H9 (cell line): ENCODE results near the gene MCAM. TPM values are rescaled to one million over a fixed set of nuclear protein-coding genes. Genes with fewer than 3 reads are reported as not detected.

Experiments used
- DNase-seq: peaks from one replicate; pipeline ENCODE4 v3.0.0-alpha.2; 2017
- H2AFZ ChIP-seq: one replicate; pipeline ENCODE4 v1.6.1; 2013; ENCODE audit warnings: mild to moderate bottlenecking, low read length, control low read depth, moderate library complexity
- H2AK5ac ChIP-seq: 2 replicates; pipeline ENCODE4 v1.6.1; 2013; ENCODE audit warnings: low read length, control low read depth, mixed read lengths; ENCODE audit not compliant: insufficient read length
- H2BK120ac ChIP-seq: one replicate; pipeline ENCODE4 v1.6.1; 2013; ENCODE audit warnings: low read depth, mild to moderate bottlenecking, low read length, control low read depth, inconsistent platforms; ENCODE audit not compliant: poor library complexity, severe bottlenecking
- H2BK12ac ChIP-seq: 2 replicates; pipeline ENCODE4 v1.6.1; 2013; ENCODE audit warnings: low read length, control low read depth, mixed read lengths, low read depth; ENCODE audit not compliant: insufficient read length
- H2BK15ac ChIP-seq: 2 replicates; pipeline ENCODE4 v1.6.1; 2013; ENCODE audit warnings: low read depth, low read length, control low read depth
- H2BK20ac ChIP-seq: one replicate; pipeline ENCODE4 v1.6.1; 2013; ENCODE audit warnings: low read depth, mild to moderate bottlenecking, low read length, control low read depth, inconsistent platforms; ENCODE audit not compliant: poor library complexity, severe bottlenecking
- H2BK5ac ChIP-seq: 2 replicates; pipeline ENCODE4 v1.6.1; 2013; ENCODE audit warnings: low read length, control low read depth, mixed read lengths; ENCODE audit not compliant: insufficient read length
- H3K14ac ChIP-seq: 2 replicates; pipeline ENCODE4 v1.6.1; 2013; ENCODE audit warnings: low read length, control low read depth; ENCODE audit not compliant: insufficient read depth
- H3K18ac ChIP-seq: 2 replicates; pipeline ENCODE4 v1.6.1; 2013; ENCODE audit warnings: low read depth, mild to moderate bottlenecking, mixed read lengths, low read length, control low read depth; ENCODE audit not compliant: insufficient read length
- H3K23ac ChIP-seq: 2 replicates; pipeline ENCODE4 v1.6.1; 2013; ENCODE audit warnings: low read length, control low read depth, mixed read lengths, low read depth; ENCODE audit not compliant: insufficient read length
- H3K23me2 ChIP-seq: 2 replicates; pipeline ENCODE4 v1.6.1; 2013; ENCODE audit warnings: low read depth, mild to moderate bottlenecking, mixed read lengths, low read length, control low read depth; ENCODE audit not compliant: insufficient read length, poor library complexity, severe bottlenecking
- H3K27ac ChIP-seq: 2 replicates; pipeline ENCODE4 v1.5.1; 2013; ENCODE audit warnings: low read length, control low read depth, mixed read lengths, low read depth; ENCODE audit not compliant: insufficient read length
- H3K27me3 ChIP-seq: 2 replicates; pipeline ENCODE4 v1.6.1; 2013; ENCODE audit warnings: low read length, control low read depth, inconsistent platforms; ENCODE audit not compliant: insufficient read depth
- H3K4ac ChIP-seq: 2 replicates; pipeline ENCODE4 v1.6.1; 2013; ENCODE audit warnings: low read depth, mild to moderate bottlenecking, control low read depth, inconsistent platforms, low read length, moderate library complexity
- H3K4me1 ChIP-seq: 2 replicates; pipeline ENCODE4 v1.6.1; 2013; ENCODE audit warnings: low read length, control low read depth, inconsistent platforms; ENCODE audit not compliant: insufficient read depth
- H3K4me2 ChIP-seq: 2 replicates; pipeline ENCODE4 v1.6.1; 2013; ENCODE audit warnings: low read length, control low read depth, mixed read lengths; ENCODE audit not compliant: insufficient read length, insufficient read depth
- H3K56ac ChIP-seq: 2 replicates; pipeline ENCODE4 v1.6.1; 2013; ENCODE audit warnings: low read depth, mild to moderate bottlenecking, mixed read lengths, low read length, control low read depth; ENCODE audit not compliant: insufficient read length
- H3K79me1 ChIP-seq: 2 replicates; pipeline ENCODE4 v1.6.1; 2013; ENCODE audit warnings: low read depth, mild to moderate bottlenecking, moderate library complexity, low read length, control low read depth, inconsistent platforms; ENCODE audit not compliant: insufficient read depth, poor library complexity, severe bottlenecking
- H3K79me2 ChIP-seq: 2 replicates; pipeline ENCODE4 v1.6.1; 2013; ENCODE audit warnings: low read length, control low read depth, inconsistent platforms; ENCODE audit not compliant: insufficient read depth
- H3K9ac ChIP-seq: 2 replicates; pipeline ENCODE4 v1.6.1; 2013; ENCODE audit warnings: low read length, control low read depth, mixed read lengths; ENCODE audit not compliant: insufficient read length; ENCODE audit errors: extremely low read depth
- H3K9me3 ChIP-seq: one replicate; pipeline ENCODE4 v1.6.1; 2013; ENCODE audit warnings: low read depth, low read length, inconsistent platforms; ENCODE audit not compliant: control insufficient read depth
- H3T11ph ChIP-seq: one replicate; pipeline ENCODE4 v1.6.1; 2013; ENCODE audit warnings: mild to moderate bottlenecking, low read length, control low read depth, inconsistent platforms
- H4K20me1 ChIP-seq: one replicate; pipeline ENCODE4 v1.6.1; 2013; ENCODE audit not compliant: control insufficient read depth, insufficient read length, insufficient read depth
- H4K5ac ChIP-seq: 2 replicates; pipeline ENCODE4 v1.6.1; 2013; ENCODE audit warnings: low read depth, mild to moderate bottlenecking, mixed read lengths, low read length, control low read depth; ENCODE audit not compliant: insufficient read length
- H4K8ac ChIP-seq: replicated peaks from 2 replicates; pipeline ENCODE4 v1.6.1; 2013; ENCODE audit warnings: low read length, control low read depth, mixed read lengths, low read depth; ENCODE audit not compliant: insufficient read length
- H4K91ac ChIP-seq: 2 replicates; pipeline ENCODE4 v1.6.1; 2013; ENCODE audit warnings: low read depth, mild to moderate bottlenecking, moderate library complexity, mixed read lengths, low read length, control low read depth; ENCODE audit not compliant: insufficient read length
- H3K27ac Mint-ChIP-seq, 3 experiments: 2 replicates in 2 of 3; 3 replicates in 1 of 3; pipeline ENCODE4 v1.8.0; 2020 to 2021; ENCODE audit warnings: mixed read lengths in 3 of 3, mild to moderate bottlenecking in 1 of 3, moderate library complexity in 1 of 3
- H3K27me3 Mint-ChIP-seq: 2 replicates; pipeline ENCODE4 v1.8.0; 2021; ENCODE audit warnings: low read depth, mild to moderate bottlenecking, moderate library complexity, mixed read lengths
- H3K36me3 Mint-ChIP-seq, 3 experiments: 2 replicates in 2 of 3; 3 replicates in 1 of 3; pipeline ENCODE4 v1.8.0; 2020 to 2021; ENCODE audit warnings: low read depth in 3 of 3, mixed read lengths in 3 of 3; ENCODE audit not compliant: insufficient read depth in 1 of 3
- H3K4me1 Mint-ChIP-seq, 2 experiments: 2 replicates each; pipeline ENCODE4 v1.8.0; 2020; ENCODE audit warnings: mixed read lengths in 2 of 2
- H3K4me3 Mint-ChIP-seq, 2 experiments: 2 replicates in 1 of 2; 3 replicates in 1 of 2; pipeline ENCODE4 v1.8.0; 2020 to 2021; ENCODE audit warnings: mild to moderate bottlenecking in 2 of 2, mixed read lengths in 2 of 2, moderate library complexity in 1 of 2
- H3K9me3 Mint-ChIP-seq, 2 experiments: 2 replicates in 1 of 2; 3 replicates in 1 of 2; pipeline ENCODE4 v1.8.0; 2020; ENCODE audit warnings: mild to moderate bottlenecking in 2 of 2, mixed read lengths in 2 of 2, moderate library complexity in 1 of 2
- WGBS: extraction: QIAGEN DNeasy Blood & Tissue Kit; methylation state at CpG from one replicate; pipeline ENCODE4 v1.1.7; 2013; ENCODE audit warnings: missing lambda C conversion rate, low lambda C conversion rate, mixed read lengths; ENCODE audit not compliant: insufficient read length; ENCODE audit errors: extremely low coverage; 5-methylcytosine and 5-hydroxymethylcytosine counted together
- total RNA-seq: library from RNA; stranded (reverse); gene quantifications from 2 replicates; pipeline ENCODE4 v1.2.1, GENCODE V29; 2021
- TF ChIP-seq, protein P1 (sequence below): fragments of 200-600 bp; sonication (generic); conservative IDR thresholded peaks from 3 replicates; pipeline ENCODE4 v1.8.0; 2021; ENCODE audit warnings: antibody characterized with exemption, mild to moderate bottlenecking

The MCAM gene
- total RNA-seq, 1 experiment from 2014 or later: 21.5 TPM

DNA sequence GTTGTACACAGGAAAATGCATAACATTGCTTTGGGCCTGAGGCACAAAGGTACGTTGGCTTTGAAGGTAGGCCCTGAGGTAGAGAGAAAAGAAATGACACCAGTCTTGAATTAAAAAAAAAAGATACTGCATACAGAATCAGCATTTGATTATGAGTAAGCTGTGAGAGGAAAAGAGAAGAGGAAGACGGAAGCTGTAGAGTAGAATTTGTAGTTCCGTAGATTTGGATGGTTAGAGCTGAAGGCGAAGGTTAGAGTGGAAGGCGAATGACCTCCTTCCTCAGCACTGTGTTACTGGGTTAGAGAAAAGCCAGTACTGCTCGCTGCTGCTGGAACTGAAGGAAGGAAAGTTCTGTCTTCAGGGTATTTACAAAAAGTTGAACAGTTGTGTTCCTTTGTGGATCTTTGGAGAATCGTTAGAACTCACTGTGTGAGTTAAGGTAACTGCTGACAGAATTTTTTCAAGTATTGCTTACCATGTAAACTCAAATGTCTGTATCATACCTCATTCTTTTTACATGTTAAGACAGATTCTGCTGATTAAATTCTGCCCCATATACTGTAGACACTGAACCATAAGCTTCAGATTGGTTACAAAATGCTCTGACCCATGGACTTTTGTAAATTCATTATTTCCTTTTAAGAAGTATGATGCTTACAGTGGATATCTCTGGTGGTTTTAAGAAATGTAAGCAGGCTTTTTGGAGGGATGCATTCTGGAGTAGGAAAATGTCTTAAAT lies 50.2 kb downstream of the MCAM start:
- Histone ChIP-seq H2BK5ac (no peak overlapping the region), H2AK5ac (no peak overlapping the region), H2BK15ac (no peak overlapping the region), H3K18ac (no peak overlapping the region), H3K9me3 (no peaks in the 10 kb centered on the region), H4K5ac (no peak overlapping the region), H3K79me2 (peaks cover 2% of the 10 kb centered on the region; the same call in 1 of the 2 replicates), H3K23ac (no peak overlapping the region), H4K20me1 (no peaks in the 10 kb centered on the region), H3T11ph (no peak overlapping the region), H3K4me1 (no peaks in the 10 kb centered on the region), H2BK12ac (no peak overlapping the region), H2BK120ac (no peak overlapping the region), H3K4me2 (no peak overlapping the region), H3K9ac (no peak overlapping the region), H3K56ac (no peak overlapping the region), H3K14ac (no peak overlapping the region), H4K8ac (no peak overlapping the region), H3K79me1 (peaks cover 6% of the 10 kb centered on the region), H4K91ac (no peak overlapping the region), H3K27ac (no peak overlapping the region), H3K27me3 (no peaks in the 10 kb centered on the region), H3K23me2 (no peaks in the 10 kb centered on the region), H2BK20ac (no peak overlapping the region), H3K4ac (no peak overlapping the region), H2AFZ (no peak overlapping the region)
- Mint-ChIP-seq H3K27ac (peak overlapping the region in 1 of 3 experiments; percentile 50; a peak in 2 of 7 replicates), H3K4me3 (no peak overlapping the region), H3K27me3 (no peaks in the 10 kb centered on the region), H3K9me3 (no peaks in the 10 kb centered on the region), H3K36me3 (no peaks in the 10 kb centered on the region), H3K4me1 (peaks cover 4 to 5% of the 10 kb centered on the region in 2 experiments; a peak in 2 of 4 replicates)
- TF ChIP-seq, protein P1, sequence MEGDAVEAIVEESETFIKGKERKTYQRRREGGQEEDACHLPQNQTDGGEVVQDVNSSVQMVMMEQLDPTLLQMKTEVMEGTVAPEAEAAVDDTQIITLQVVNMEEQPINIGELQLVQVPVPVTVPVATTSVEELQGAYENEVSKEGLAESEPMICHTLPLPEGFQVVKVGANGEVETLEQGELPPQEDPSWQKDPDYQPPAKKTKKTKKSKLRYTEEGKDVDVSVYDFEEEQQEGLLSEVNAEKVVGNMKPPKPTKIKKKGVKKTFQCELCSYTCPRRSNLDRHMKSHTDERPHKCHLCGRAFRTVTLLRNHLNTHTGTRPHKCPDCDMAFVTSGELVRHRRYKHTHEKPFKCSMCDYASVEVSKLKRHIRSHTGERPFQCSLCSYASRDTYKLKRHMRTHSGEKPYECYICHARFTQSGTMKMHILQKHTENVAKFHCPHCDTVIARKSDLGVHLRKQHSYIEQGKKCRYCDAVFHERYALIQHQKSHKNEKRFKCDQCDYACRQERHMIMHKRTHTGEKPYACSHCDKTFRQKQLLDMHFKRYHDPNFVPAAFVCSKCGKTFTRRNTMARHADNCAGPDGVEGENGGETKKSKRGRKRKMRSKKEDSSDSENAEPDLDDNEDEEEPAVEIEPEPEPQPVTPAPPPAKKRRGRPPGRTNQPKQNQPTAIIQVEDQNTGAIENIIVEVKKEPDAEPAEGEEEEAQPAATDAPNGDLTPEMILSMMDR: no peak
- no peak for DNase-seq
- WGBS: no CpG with 5 or more reads among the region's 7 CpGs
